Neuron (in vitro differentiated cells): ENCODE measurements around the gene KIAA1755.

Experiments
- H2AFZ ChIP-seq: one replicate; pipeline ENCODE4 v1.6.1; 2013; ENCODE audit warnings: low read depth, mild to moderate bottlenecking, inconsistent platforms, low read length, moderate library complexity
- H3K27me3 ChIP-seq: one replicate; pipeline ENCODE4 v1.6.1; 2013; ENCODE audit warnings: low read length; ENCODE audit not compliant: insufficient read depth
- H3K36me3 ChIP-seq: one replicate; pipeline ENCODE4 v1.6.1; 2013; ENCODE audit warnings: low read length; ENCODE audit not compliant: insufficient read depth
- H3K4me1 ChIP-seq: one replicate; pipeline ENCODE4 v1.6.1; 2013; ENCODE audit warnings: low read length; ENCODE audit not compliant: insufficient read depth
- H3K4me3 ChIP-seq: 2 replicates; pipeline ENCODE4 v1.5.1; 2013; ENCODE audit warnings: mild to moderate bottlenecking, low read length, moderate library complexity
- H3K9me3 ChIP-seq: one replicate; pipeline ENCODE4 v1.6.1; 2013; ENCODE audit warnings: low read length

KIAA1755 gene

GRCh38 chr20:38167328-38167850 is 93.1 kb downstream of the KIAA1755 start:
- no peak overlapping the region for H2AFZ ChIP-seq
- no peaks in the 10 kb centered on the region for H3K4me1 ChIP-seq
- H3K9me3 ChIP-seq = no peaks in the 10 kb centered on the region
- peaks cover 25% of the 10 kb centered on the region for H3K27me3 ChIP-seq
- no peak overlapping the region for H3K4me3 ChIP-seq
- no peaks in the 10 kb centered on the region for H3K36me3 ChIP-seq

- Histone ChIP-seq H3K9me3 (no peaks in the 10 kb centered on the region), H3K36me3 (no peaks in the 10 kb centered on the region), H3K27me3 (peaks cover 25% of the 10 kb centered on the region), H3K4me3 (no peak overlapping the region), H3K4me1 (no peaks in the 10 kb centered on the region), H2AFZ (no peak overlapping the region)
Measured at GRCh38 chr20:38166703-38167233, 93.8 kb downstream of the KIAA1755 start.

- H2AFZ ChIP-seq = no peak overlapping the region
- no peaks in the 10 kb centered on the region for H3K36me3 ChIP-seq
- peaks cover 25% of the 10 kb centered on the region for H3K27me3 ChIP-seq
- H3K9me3 ChIP-seq = no peaks in the 10 kb centered on the region
- no peaks in the 10 kb centered on the region for H3K4me1 ChIP-seq
- H3K4me3 ChIP-seq = no peak overlapping the region
Measured at GRCh38 chr20:38165966-38166702, 94.4 kb downstream of the KIAA1755 start.

GRCh38 chr20:38165089-38165965 is 95.2 kb downstream of the KIAA1755 start, which contains the start of gene TGM2:
Gene TGM2 (minus strand): TSS chr20:38165270. CDS start chr20:38165198, 72 bp downstream.
- Histone ChIP-seq H3K9me3 (no peaks in the 10 kb centered on the region), H3K27me3 (peaks cover 25% of the 10 kb centered on the region), H3K4me3 (no peak within 1 kb of the TSS), H3K36me3 (no peaks in the 10 kb centered on the region), H3K4me1 (no peaks in the 10 kb centered on the region), H2AFZ (no peak within 1 kb of the TSS)

- Histone ChIP-seq H3K36me3 (no peaks in the 10 kb centered on the region), H2AFZ (no peak overlapping the region), H3K27me3 (peaks cover 25% of the 10 kb centered on the region), H3K9me3 (no peaks in the 10 kb centered on the region), H3K4me3 (no peak overlapping the region), H3K4me1 (no peaks in the 10 kb centered on the region)
Measured at GRCh38 chr20:38164624-38165088, 95.9 kb downstream of the KIAA1755 start.

- H3K9me3 ChIP-seq = no peaks in the 10 kb centered on the region
- no peaks in the 10 kb centered on the region for H3K4me1 ChIP-seq
- no peak overlapping the region for H2AFZ ChIP-seq
- peaks cover 25% of the 10 kb centered on the region for H3K27me3 ChIP-seq
- H3K36me3 ChIP-seq = no peaks in the 10 kb centered on the region
- H3K4me3 ChIP-seq = no peak overlapping the region
Measured at GRCh38 chr20:38164069-38164468, 96.5 kb downstream of the KIAA1755 start.

GRCh38 chr20:38162878-38163875 is 97.4 kb downstream of the KIAA1755 start:
- H3K36me3 ChIP-seq = no peaks in the 10 kb centered on the region
- no peak overlapping the region for H2AFZ ChIP-seq
- H3K9me3 ChIP-seq = no peaks in the 10 kb centered on the region
- peaks cover 25% of the 10 kb centered on the region for H3K27me3 ChIP-seq
- no peak overlapping the region for H3K4me3 ChIP-seq
- no peaks in the 10 kb centered on the region for H3K4me1 ChIP-seq

GRCh38 chr20:38162149-38162548 is 98.4 kb downstream of the KIAA1755 start:
- no peaks in the 10 kb centered on the region for H3K9me3 ChIP-seq
- H3K27me3 ChIP-seq = peaks cover 25% of the 10 kb centered on the region
- H3K4me1 ChIP-seq = no peaks in the 10 kb centered on the region
- H3K36me3 ChIP-seq = no peaks in the 10 kb centered on the region
- H3K4me3 ChIP-seq = no peak overlapping the region
- H2AFZ ChIP-seq = no peak overlapping the region

GRCh38 chr20:38161412-38161774 is 99.1 kb downstream of the KIAA1755 start:
- no peaks in the 10 kb centered on the region for H3K4me1 ChIP-seq
- peaks cover 21% of the 10 kb centered on the region for H3K27me3 ChIP-seq
- H3K9me3 ChIP-seq = no peaks in the 10 kb centered on the region
- no peak overlapping the region for H3K4me3 ChIP-seq
- H3K36me3 ChIP-seq = no peaks in the 10 kb centered on the region
- H2AFZ ChIP-seq = no peak overlapping the region
